Left lung (tissue), 10 donors: ENCODE data around the gene ZSCAN5C. TPM values are rescaled to one million over a fixed set of nuclear protein-coding genes. Genes with fewer than 3 reads are reported as not detected.
A peak's percentile ranks its signal among the peaks of the same experiment; 100 is the strongest.

ENCODE experiments used
- ATAC-seq: fragments of 200-7000 bp; cut with Tn5 transposase; one replicate; pipeline ENCODE4 v1.9.1; 2020; ENCODE audit warnings: moderate library complexity
- DNase-seq, 4 donors: peaks; one replicate each; pipeline ENCODE4 v3.0.0-alpha.2; 2013 to 2020
- H3K27ac ChIP-seq, 2 donors: fragments of 200-600 bp; sonication (generic) in 1 of 2; one replicate each; pipeline versions ENCODE4 v1.5.0 to v1.8.0; 2020 to 2021
- H3K27me3 ChIP-seq, 2 donors: fragments of 200-600 bp; sonication (generic) in 1 of 2; one replicate each; pipeline versions ENCODE4 v1.5.0 to v1.8.0; 2020 to 2021
- H3K36me3 ChIP-seq, 2 donors: fragments of 200-600 bp; sonication (generic) in 1 of 2; one replicate each; pipeline versions ENCODE4 v1.5.0 to v1.8.0; 2020 to 2021
- H3K4me1 ChIP-seq, 2 donors: fragments of 200-600 bp; one replicate each; pipeline ENCODE4 v1.8.0; 2021
- H3K4me3 ChIP-seq, 2 donors: fragments of 200-600 bp; sonication (generic) in 1 of 2; one replicate each; pipeline versions ENCODE4 v1.5.0 to v1.8.0; 2020 to 2021; ENCODE audit warnings: mild to moderate bottlenecking in 1 of 2
- H3K9me3 ChIP-seq, 2 donors: fragments of 200-600 bp; sonication (generic) in 1 of 2; one replicate each; pipeline versions ENCODE4 v1.5.0 to v1.8.0; 2020 to 2021
- CTCF ChIP-seq, 2 donors: fragments of 200-600 bp; sonication (generic) in 1 of 2; IDR thresholded peaks; one replicate each; pipeline versions ENCODE4 v1.5.0 to v1.8.0; 2021; ENCODE audit warnings: antibody characterized with exemption in 2 of 2
- intact Hi-C, 2 donors: fragments of 100-400 bp; cut with DNase I; formaldehyde crosslinking; loops; one replicate each; pipeline versions ENCODE4 v1.11.2 to v1.14.2; 2022
- polyA plus RNA-seq, 6 donors: library from polyadenylated mRNA; unstranded; fragments of 120-200 nt; gene quantifications; one replicate each; pipeline ENCODE4 v1.2.1, GENCODE V29; 2013; ENCODE audit not compliant: insufficient read length in 6 of 6
- total RNA-seq, 2 donors: library from RNA; stranded (reverse); fragmentation: NEBNext Ultra II Directional; extraction: Animal tissue kit (Norgen Biotek cat#: 25700); gene quantifications; one replicate each; pipeline ENCODE4 v1.2.1, GENCODE V29; 2021
- donor health status: DM: no; HTN: yes; CAD: no.
- donor health status: DM: no; HTN: no; CAD: no.

ZSCAN5C gene
- total and polyA plus RNA-seq, 8 donors, result not detected

- ATAC-seq (peak; percentile 98), DNase-seq (peak in 3 of 4 donors; percentile 60 to 94 (median 77))
- intact Hi-C loops, result no loop called here
- Histone ChIP-seq H3K4me3 (no peak overlapping the region), H3K27me3 (no peaks in the 10 kb centered on the region), H3K9me3 (no peaks in the 10 kb centered on the region), H3K36me3 (no peaks in the 10 kb centered on the region), H3K27ac (no peak overlapping the region), H3K4me1 (peaks cover 0 to 6% of the 10 kb centered on the region in 2 donors)
- TF ChIP-seq CTCF (IDR thresholded peaks at IDR 0.05), result peak; percentile 70 to 89
Observed at GRCh38 chr19:56252699-56253422, 50.8 kb downstream of the ZSCAN5C start.

GRCh38 chr19:56253737-56254136, 51.7 kb downstream of the ZSCAN5C start:
- peak; percentile 74 for ATAC-seq
- intact Hi-C loops, result no loop called here
- TF ChIP-seq CTCF (IDR thresholded peaks at IDR 0.05), result peak in 1 of 2 donors; percentile 21

GRCh38 chr19:56258272-56258671, 56.2 kb downstream of the ZSCAN5C start:
- intact Hi-C loops, result loop anchor here in 1 of 2 donors (5.0 kb wide), 1 partner anchor 74 kb away; no protein-coding TSS in a partner anchor
- Histone ChIP-seq H3K27ac (no peak overlapping the region), H3K27me3 (no peaks in the 10 kb centered on the region), H3K4me3 (no peak overlapping the region), H3K4me1 (no peaks in the 10 kb centered on the region), H3K9me3 (no peaks in the 10 kb centered on the region), H3K36me3 (no peaks in the 10 kb centered on the region)
- ATAC-seq (no peak), DNase-seq (no peak)
- no peak for TF ChIP-seq CTCF (IDR thresholded peaks at IDR 0.05)

More at GRCh38 chr19:56253737-56254136, 51.7 kb downstream of the ZSCAN5C start:
- Histone ChIP-seq H3K4me1 (peaks cover 0 to 6% of the 10 kb centered on the region in 2 donors), H3K27ac (no peak overlapping the region), H3K36me3 (no peaks in the 10 kb centered on the region), H3K4me3 (no peak overlapping the region), H3K27me3 (no peaks in the 10 kb centered on the region), H3K9me3 (no peaks in the 10 kb centered on the region)
- peak in 2 of 4 donors; percentile 45 to 68 for DNase-seq

Other genes starting within 250 kb of the ZSCAN5C start
- not detected for gene NLRP5, start 215.5 kb upstream of the ZSCAN5C start, total RNA-seq
- gene NLRP5, start 215.5 kb upstream of the ZSCAN5C start, polyA plus RNA-seq, result not detected
- gene ZNF787, start 81.0 kb upstream of the ZSCAN5C start, total RNA-seq, result 10 to 100 TPM; 26.4 to 44.6 TPM
- gene ZNF787, start 81.0 kb upstream of the ZSCAN5C start, polyA plus RNA-seq, result 10 to 100 TPM; 11.0 to 22.5 (median 16.1) TPM
- gene ZNF444, start 61.0 kb upstream of the ZSCAN5C start, total RNA-seq, result 10 to 100 TPM; 35.4 to 36.8 TPM
- gene ZNF444, start 61.0 kb upstream of the ZSCAN5C start, polyA plus RNA-seq, result 10 to 100 TPM; 37.6 to 52.3 (median 45.1) TPM
- gene GALP, start 26.3 kb upstream of the ZSCAN5C start, total RNA-seq, result not detected
- gene GALP, start 26.3 kb upstream of the ZSCAN5C start, polyA plus RNA-seq, result not detected
- not detected for gene ZSCAN5B, start 4.5 kb upstream of the ZSCAN5C start, total RNA-seq
- under 1 TPM in 4 of 6 donors, not detected in 2; 0.14 to 0.22 (median 0.21) TPM for gene ZSCAN5B, start 4.5 kb upstream of the ZSCAN5C start, polyA plus RNA-seq
- not detected for gene EDDM13, start 70.5 kb downstream of the ZSCAN5C start, total RNA-seq
- 10 to 100 TPM in 1 of 6 donors, 1 to 10 TPM in 5; 4.1 to 10.1 (median 6.2) TPM for gene EDDM13, start 70.5 kb downstream of the ZSCAN5C start, polyA plus RNA-seq
- gene ZSCAN5A, start 112.6 kb downstream of the ZSCAN5C start, total RNA-seq, result 10 to 100 TPM in 1 of 2 donors, 1 to 10 TPM in 1; 6.8 to 16.7 TPM
- gene ZSCAN5A, start 112.6 kb downstream of the ZSCAN5C start, polyA plus RNA-seq, result 10 to 100 TPM; 14.5 to 21.8 (median 17.2) TPM
- gene ZNF582, start 191.3 kb downstream of the ZSCAN5C start, total RNA-seq, result 1 to 10 TPM; 2.9 to 4.3 TPM
- gene ZNF582, start 191.3 kb downstream of the ZSCAN5C start, polyA plus RNA-seq, result 10 to 100 TPM in 2 of 6 donors, 1 to 10 TPM in 4; 8.4 to 13.1 (median 9.4) TPM
- gene ZNF583, start 202.1 kb downstream of the ZSCAN5C start, total RNA-seq, result 1 to 10 TPM; 4.8 to 6.1 TPM
- gene ZNF583, start 202.1 kb downstream of the ZSCAN5C start, polyA plus RNA-seq, result 10 to 100 TPM in 5 of 6 donors, 1 to 10 TPM in 1; 9.5 to 13.8 (median 12.5) TPM